Natural killer cell treated with Interleukin-12 subunit alpha and Interleukin-12 subunit beta and Interleukin-15 and Interleukin-18, amount 100 ng/mL, for 72 hours (primary cell): ENCODE data around the gene TBX21. TPM values are rescaled to one million over a fixed set of nuclear protein-coding genes. Genes with fewer than 3 reads are reported as not detected.

Experiments
- ATAC-seq, 2 donors: fragments of 150-1000 bp; cut with Tn5 transposase in 1 of 2; sonication (Bioruptor Pico), chemical (Tn5 transposase) in 1 of 2; 2 replicates each; pipeline ENCODE4 v1.10.0; 2021
- DNase-seq: peaks from one replicate; pipeline ENCODE4 v3.0.0; 2022; ENCODE audit warnings: low spot score
- H3K27ac Mint-ChIP-seq, 2 donors: 1 replicate in 1 of 2; 2 replicates in 1 of 2; pipeline ENCODE4 v1.8.0; 2022; ENCODE audit warnings: mixed read lengths in 2 of 2, mild to moderate bottlenecking in 1 of 2, moderate library complexity in 1 of 2
- H3K27me3 Mint-ChIP-seq, 2 donors: 1 replicate in 1 of 2; 2 replicates in 1 of 2; pipeline ENCODE4 v1.8.0; 2022; ENCODE audit warnings: mixed read lengths in 2 of 2
- H3K36me3 Mint-ChIP-seq: one replicate; pipeline ENCODE4 v1.8.0; 2022; ENCODE audit warnings: mixed read lengths
- H3K4me1 Mint-ChIP-seq, 2 donors: 1 replicate in 1 of 2; 2 replicates in 1 of 2; pipeline ENCODE4 v1.8.0; 2022; ENCODE audit warnings: low read depth in 2 of 2, mixed read lengths in 2 of 2, mild to moderate bottlenecking in 1 of 2
- H3K4me3 Mint-ChIP-seq: one replicate; pipeline ENCODE4 v1.8.0; 2022; ENCODE audit warnings: mixed read lengths
- H3K9me3 Mint-ChIP-seq: 2 replicates; pipeline ENCODE4 v1.8.0; 2022; ENCODE audit warnings: mixed read lengths
- total RNA-seq, 2 donors: library from RNA; stranded (reverse); gene quantifications; one replicate each; pipeline ENCODE4 v1.2.3, GENCODE V29; 2022

TBX21 gene
- total RNA-seq, 2 donors from 2014 or later, result 234 to 437 TPM

DNA sequence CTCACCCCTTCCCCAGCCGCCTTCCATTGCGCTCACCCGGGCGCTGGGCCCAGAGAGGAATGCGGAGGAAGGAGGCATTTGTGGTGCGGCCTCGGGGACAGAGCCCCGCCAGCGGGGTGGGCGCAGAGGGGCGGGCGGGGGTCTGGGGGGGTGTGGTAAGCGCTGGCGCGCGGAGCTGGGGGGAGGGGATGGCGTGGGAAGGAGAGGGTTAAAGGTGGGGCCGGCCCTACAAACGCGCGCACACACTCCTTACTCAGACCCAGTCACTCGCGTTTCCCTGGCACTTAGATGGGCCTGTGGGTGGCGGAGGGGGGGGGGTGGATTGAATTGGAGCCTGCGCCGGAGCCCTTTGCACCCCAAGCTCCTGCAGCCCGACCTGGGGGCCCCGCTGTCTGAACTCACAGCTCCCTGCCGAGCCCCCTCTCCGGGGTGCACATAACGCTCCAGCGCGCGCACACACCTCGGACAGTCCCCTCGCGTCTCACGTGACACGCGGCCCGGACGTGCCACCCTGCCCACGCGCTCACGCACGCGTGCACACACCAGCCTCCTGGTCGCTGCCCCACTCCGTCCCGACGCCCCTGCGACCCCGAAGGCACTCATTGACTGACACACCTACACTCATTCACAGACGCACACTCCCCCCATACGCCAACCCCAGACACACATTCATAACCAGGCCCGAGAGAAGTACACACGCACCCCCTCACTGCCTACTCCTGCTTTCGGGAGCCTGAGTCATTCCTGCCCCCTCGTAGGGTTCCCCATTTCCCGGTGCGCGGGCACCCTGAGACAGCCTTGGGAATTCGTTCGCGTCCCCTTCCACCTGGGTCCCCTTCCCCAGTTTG is 38.2 kb upstream of the TBX21 start:
- Mint-ChIP-seq H3K4me1 (peaks cover 58 to 65% of the 10 kb centered on the region in 2 donors), H3K36me3 (no peaks in the 10 kb centered on the region), H3K4me3 (peak overlapping the region; percentile 96), H3K27me3 (no peaks in the 10 kb centered on the region), H3K9me3 (no peaks in the 10 kb centered on the region), H3K27ac (peak overlapping the region; percentile 75 to 83)
- peak; percentile 29 to 57 for ATAC-seq
- DNase-seq, result peak; percentile 72

DNA sequence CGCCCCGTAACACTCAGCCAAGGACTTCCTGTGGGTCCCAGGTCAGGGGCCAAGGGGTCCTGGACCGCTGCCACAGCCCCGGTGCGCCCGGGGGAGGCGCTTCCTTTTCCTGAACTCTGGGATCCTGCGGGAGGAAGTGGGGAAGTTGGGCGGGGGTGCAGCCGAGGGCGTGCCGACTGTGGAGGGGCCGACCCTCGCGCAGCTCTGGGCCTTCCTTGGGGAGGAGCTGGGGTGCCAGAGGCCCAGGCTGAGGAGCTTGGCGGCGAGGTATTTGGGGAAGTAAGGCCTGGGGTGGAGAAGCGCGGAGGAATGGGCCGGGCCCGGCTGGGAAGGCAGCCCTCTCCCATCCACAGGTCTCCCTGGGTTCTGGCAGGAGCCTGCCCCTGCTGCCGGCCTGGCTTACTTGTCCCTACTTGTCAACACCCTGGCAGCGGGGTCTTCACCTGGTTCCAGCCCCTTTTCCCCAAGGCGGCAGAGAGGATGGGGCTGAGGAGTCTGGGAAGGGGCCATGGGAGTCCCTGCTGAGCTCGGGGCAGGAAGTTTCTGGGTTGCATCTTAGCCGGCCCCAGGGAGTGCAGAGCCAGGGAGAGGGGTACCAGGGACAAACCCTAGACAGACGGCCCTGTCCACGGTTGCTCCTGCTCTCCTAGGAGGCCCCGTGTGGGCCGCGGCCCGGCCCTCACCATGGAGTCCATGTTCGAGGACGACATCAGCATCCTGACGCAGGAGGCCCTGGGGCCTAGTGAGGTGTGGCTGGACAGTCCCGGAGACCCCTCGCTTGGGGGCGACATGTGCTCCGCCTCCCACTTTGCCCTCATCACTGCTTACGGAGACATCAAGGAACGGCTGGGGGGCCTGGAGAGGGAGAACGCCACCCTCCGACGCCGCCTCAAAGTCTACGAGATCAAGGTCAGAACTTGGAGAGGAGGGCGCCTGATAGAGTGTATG is 37.3 kb upstream of the TBX21 start:
- ATAC-seq (no peak), DNase-seq (no peak)
- H3K9me3 Mint-ChIP-seq, result no peaks in the 10 kb centered on the region
- H3K4me1 Mint-ChIP-seq, result peaks cover 58 to 63% of the 10 kb centered on the region in 2 donors
- H3K27me3 Mint-ChIP-seq, result no peaks in the 10 kb centered on the region
- peak overlapping the region; percentile 96 for H3K4me3 Mint-ChIP-seq
- H3K36me3 Mint-ChIP-seq, result no peaks in the 10 kb centered on the region
- peak overlapping the region; percentile 75 to 83 for H3K27ac Mint-ChIP-seq

DNA sequence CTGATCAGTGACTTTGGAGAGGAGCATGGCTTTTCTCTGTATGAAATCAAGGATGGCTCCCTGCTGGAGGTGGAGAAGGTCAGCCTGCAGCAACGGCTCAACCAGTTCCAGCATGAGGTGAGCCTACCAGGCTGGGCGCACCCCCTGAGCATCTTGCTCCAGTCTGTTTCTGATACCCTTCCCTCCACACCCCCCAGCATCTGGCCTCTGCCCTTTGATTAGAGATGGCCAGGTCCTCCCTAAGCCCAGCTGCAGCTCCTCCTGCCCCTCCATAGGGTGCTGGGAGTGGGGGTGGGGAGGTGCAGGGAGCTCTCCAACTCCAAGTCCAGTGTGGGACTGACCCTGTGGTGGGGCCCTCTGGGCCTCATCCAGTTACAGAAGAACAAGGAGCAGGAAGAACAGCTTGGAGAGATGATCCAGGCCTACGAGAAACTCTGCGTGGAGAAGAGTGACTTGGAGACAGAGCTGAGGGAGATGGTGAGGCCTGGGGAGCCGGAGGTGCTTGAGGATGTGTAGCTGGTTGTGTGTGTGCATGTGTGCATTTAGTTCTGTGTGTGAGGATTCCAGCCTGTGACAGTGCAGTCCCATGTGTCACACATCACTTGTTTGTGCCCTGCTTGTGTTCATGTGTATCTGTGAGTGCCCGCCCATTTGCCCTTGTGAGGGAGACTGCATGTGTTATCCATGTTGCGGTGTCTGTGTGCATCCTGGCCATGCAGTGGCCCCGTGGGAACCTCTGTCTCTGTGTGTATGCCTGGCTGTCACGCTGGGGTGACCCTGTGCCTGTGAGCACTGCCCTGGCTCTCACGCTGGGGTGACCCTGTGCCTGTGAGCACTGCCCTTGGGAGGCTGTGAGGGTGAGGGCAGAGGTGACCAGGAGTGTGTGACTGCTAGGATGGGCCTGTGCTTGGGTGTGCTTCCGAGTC is 36.1 kb upstream of the TBX21 start:
- peak overlapping the region; percentile 30 to 47 for H3K27ac Mint-ChIP-seq
- no peaks in the 10 kb centered on the region for H3K36me3 Mint-ChIP-seq
- H3K4me1 Mint-ChIP-seq, result peaks cover 62 to 67% of the 10 kb centered on the region in 2 donors
- H3K4me3 Mint-ChIP-seq, result peak overlapping the region; percentile 44
- DNase-seq (peak; percentile 54), ATAC-seq (no peak)
- no peaks in the 10 kb centered on the region for H3K9me3 Mint-ChIP-seq
- H3K27me3 Mint-ChIP-seq, result no peaks in the 10 kb centered on the region

DNA sequence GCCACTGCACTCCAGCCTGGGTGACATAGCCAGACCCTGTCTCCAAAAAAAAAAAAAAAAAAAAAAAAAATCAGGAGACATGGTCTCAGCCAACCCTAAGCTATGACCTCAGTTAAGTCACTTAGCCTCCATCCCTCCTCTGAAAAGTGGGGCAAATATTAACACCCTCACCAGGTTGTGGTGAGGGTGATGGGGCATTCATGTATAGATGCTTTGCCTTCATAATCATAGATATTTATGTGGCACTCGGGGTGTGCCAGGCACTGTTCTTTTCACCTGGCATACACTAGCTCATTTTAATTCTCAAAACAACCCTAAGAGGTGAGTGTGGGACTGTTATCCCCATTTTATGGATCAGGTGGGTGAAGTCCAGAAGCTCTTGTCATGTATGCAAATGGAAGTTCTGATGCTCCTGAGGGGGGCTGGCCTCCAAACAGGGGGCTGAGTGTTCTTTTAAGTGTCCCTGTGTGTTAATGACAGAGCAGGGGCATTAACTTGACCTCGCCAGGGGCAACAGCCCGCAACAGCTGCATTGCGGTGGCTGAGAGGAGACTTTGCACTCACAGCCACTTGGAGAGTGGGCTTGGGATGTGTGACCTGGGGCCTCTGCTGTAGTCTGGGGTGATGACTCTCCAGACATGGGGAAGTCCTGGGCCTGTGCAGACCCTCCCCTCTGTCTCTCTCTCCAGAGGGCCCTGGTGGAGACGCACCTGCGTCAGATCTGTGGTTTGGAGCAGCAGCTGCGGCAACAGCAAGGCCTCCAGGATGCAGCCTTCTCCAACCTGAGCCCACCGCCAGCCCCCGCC is 34.9 kb upstream of the TBX21 start:
- no peaks in the 10 kb centered on the region for H3K9me3 Mint-ChIP-seq
- no peak for ATAC-seq
- DNase-seq, result peak; percentile 58
- peaks cover 58 to 63% of the 10 kb centered on the region in 2 donors for H3K4me1 Mint-ChIP-seq
- H3K27me3 Mint-ChIP-seq, result no peaks in the 10 kb centered on the region
- H3K27ac Mint-ChIP-seq, result peak overlapping the region; percentile 96 to 97
- H3K36me3 Mint-ChIP-seq, result no peaks in the 10 kb centered on the region
- H3K4me3 Mint-ChIP-seq, result peak overlapping the region; percentile 85

DNA sequence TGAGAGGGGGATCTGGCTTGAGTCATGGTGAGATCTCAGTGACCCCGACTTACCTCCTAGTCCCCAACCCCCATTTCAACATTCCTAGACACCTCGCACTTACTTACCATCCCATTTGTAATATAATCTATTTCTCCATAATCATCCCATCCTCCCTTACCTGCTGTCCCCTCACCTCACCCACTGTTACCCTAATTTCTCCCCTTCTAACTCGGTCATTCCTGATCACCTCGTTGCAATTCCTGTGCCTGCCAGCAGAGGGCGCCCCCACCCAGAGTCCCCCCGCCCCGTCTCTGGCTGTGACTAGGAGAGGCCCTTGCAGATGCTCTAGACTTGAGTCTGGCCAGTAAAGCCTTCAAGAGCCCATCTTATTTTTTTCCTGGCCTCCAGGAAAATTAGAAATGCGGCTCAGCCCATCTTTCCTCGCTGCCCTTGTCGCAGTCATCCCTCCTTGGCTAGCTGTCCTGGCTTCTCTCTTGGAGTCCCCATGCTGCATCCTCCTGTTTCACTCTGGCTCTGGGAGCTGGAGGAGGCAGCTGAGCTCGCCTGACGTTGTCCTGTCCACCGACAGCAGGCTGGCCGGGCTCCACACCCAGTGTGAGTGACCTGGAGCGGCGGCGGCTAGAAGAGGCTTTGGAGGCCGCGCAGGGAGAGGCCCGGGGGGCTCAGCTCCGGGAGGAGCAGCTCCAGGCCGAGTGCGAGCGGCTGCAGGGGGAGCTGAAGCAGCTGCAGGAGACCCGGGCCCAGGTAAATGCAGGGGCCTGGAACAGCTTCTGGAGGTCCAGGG is 34.1 kb upstream of the TBX21 start:
- Mint-ChIP-seq H3K27ac (peak overlapping the region; percentile 96 to 97), H3K4me3 (peak overlapping the region; percentile 85), H3K9me3 (no peaks in the 10 kb centered on the region), H3K4me1 (peaks cover 61 to 66% of the 10 kb centered on the region in 2 donors), H3K27me3 (no peaks in the 10 kb centered on the region), H3K36me3 (no peaks in the 10 kb centered on the region)
- DNase-seq (peak; percentile 86), ATAC-seq (peak in 1 of 2 donors; percentile 21)

DNA sequence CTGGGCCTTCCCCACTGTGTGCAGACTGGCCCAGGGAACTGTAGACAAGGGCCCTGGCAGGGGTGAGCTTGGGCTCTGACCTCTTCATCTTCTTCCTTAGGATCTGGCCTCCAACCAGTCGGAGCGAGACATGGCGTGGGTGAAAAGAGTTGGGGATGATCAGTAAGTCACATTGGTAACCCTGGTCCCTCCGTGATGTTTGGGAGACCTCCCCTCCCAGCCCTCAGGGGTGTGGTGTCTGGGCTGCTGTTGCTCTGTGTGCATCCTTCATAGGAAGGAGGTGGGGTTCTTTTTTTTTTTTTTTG is 33.5 kb upstream of the TBX21 start:
- Mint-ChIP-seq H3K36me3 (no peaks in the 10 kb centered on the region), H3K4me3 (peak overlapping the region; percentile 85), H3K27ac (peak overlapping the region; percentile 96 to 97), H3K4me1 (peaks cover 66 to 72% of the 10 kb centered on the region in 2 donors), H3K9me3 (no peaks in the 10 kb centered on the region), H3K27me3 (no peaks in the 10 kb centered on the region)
- no peak for ATAC-seq
- no peak for DNase-seq

DNA sequence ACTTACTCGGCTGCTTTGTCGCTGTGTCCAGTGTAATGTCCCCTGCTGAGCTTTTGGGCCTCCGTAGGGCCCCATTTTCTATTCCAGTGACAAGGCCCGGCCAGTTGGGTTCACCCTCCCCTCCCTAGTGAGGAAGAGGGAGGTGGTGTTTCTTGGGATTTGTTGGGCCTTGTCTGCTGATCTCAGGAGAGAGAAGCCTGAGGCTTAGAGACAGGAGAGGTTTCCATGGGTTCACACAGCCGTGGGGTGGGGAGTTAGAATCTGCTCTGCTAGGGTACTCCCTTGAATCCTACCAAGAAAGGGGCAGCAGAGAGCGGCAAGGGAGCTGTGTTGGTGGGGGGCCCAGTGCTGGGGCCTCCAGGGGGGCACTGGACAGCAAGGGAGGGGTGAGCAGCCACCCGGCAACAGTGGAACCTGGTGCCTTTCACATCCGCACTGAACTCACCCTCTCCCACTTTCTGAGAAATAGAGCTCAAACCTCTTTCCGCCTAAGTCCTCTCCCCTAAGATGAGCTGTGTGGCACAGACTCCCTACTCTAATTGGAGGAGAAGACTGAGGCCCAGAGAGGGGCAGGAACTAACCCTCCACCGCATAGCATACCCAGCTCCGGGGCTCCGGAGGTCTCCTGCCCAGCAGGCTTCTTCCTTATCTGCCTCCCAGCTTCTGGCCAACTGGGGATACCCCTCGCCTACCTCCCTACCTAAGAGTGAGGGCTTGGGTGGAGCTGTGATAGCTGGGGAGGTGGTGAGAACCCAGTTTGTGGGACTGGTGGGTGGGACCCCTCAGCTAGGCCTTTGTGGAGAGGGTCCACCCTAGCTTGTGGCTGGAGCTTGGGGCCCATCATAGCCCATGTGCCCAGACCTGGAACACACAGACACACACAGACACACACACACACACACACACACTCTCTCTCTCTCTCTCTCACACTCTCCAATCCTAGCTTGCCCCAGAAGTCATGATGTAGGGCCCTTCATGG is 32.3 kb upstream of the TBX21 start:
- Mint-ChIP-seq H3K27ac (peak overlapping the region; percentile 96 to 97), H3K9me3 (no peaks in the 10 kb centered on the region), H3K4me3 (peak overlapping the region; percentile 85), H3K27me3 (no peaks in the 10 kb centered on the region), H3K4me1 (peaks cover 72 to 78% of the 10 kb centered on the region in 2 donors), H3K36me3 (no peaks in the 10 kb centered on the region)
- peak; percentile 83 to 87 for ATAC-seq
- DNase-seq, result peak; percentile 89

DNA sequence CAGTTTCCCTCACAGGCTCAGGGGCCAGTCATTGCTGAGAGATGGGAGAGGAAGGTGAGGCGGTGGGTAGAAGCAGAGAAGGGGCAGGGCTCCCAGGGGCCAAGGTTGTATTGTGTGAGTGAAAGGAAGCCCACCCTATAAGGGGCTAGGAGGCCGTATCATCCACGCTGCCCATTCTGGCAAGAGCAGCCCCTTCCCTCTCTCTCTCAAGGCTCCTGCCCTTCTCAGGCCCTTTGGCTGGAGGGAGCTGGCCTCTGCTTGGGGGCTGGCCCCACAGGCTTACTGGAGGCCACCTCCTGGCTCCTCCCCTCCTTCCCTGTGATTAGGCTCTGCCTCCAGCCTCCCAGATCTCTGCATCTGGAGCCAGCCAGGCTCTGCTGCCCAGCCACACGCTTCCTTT is 31.4 kb upstream of the TBX21 start:
- Mint-ChIP-seq H3K4me3 (peak overlapping the region; percentile 85), H3K27ac (peak overlapping the region; percentile 96 to 97), H3K27me3 (no peaks in the 10 kb centered on the region)

DNA sequence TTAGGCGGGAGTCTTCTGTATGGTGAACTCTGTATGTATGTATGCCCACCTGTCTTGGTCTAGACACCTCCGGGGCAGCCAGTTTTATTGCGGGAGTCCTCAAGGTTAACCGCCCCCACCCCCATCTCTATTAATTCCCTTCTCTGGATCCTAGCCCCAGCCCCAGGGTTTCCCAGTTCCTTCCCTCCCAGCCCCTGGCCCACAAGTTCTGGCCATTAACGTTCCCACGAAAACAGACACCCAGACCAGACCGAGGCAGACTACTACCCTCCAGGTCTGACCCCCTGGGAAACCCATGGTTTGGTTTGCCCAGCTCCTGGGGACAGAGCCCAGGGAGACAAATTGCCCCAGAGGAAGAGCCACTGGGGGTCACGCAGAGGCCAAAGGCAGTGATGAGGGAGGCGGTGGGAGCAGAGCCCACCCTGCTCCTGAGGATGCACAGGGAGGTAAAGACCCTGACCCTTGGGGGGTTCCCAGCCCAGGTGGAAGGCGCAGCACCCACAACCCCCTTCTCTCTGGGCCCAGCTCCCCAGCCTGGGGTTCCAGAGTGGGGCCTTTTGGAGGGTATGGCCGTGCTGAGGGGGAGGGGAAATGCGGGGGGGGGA is 30.5 kb upstream of the TBX21 start:
- no peak for ATAC-seq
- Mint-ChIP-seq H3K4me3 (peak overlapping the region; percentile 85), H3K9me3 (no peaks in the 10 kb centered on the region), H3K27ac (peak overlapping the region; percentile 96 to 97), H3K4me1 (peaks cover 81 to 85% of the 10 kb centered on the region in 2 donors), H3K27me3 (no peaks in the 10 kb centered on the region), H3K36me3 (no peaks in the 10 kb centered on the region)
- no peak for DNase-seq

More for the DNA sequence above, 31.4 kb upstream of the TBX21 start:
- ATAC-seq, result peak in 1 of 2 donors; percentile 1
- no peak for DNase-seq
- H3K4me1 Mint-ChIP-seq, result peaks cover 80 to 85% of the 10 kb centered on the region in 2 donors
- no peaks in the 10 kb centered on the region for H3K36me3 Mint-ChIP-seq
- H3K9me3 Mint-ChIP-seq, result no peaks in the 10 kb centered on the region

DNA sequence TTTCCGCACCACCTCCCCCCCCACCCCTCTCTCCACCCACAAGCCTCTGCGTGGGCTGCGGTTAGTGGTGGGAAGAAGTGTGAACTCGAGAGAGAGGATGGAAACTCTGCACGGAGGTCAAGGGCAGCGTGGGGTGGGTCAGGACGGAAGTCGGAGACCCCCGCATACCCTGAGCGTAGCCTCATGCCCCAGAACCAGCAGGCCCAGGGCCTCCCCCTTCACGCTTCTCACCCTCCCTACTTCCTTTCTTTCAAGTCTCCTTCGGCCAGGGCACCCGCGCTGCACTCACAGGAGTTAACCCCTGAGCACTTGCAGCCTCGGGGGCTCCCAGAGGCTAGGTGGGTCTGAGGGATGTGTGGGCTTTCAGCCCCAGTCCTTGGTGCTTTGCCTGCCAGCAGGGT is 29.8 kb upstream of the TBX21 start:
- ATAC-seq, result peak; percentile 43 to 63
- Mint-ChIP-seq H3K36me3 (no peaks in the 10 kb centered on the region), H3K9me3 (no peaks in the 10 kb centered on the region), H3K27ac (peak overlapping the region; percentile 96 to 97), H3K4me1 (peaks cover 83 to 86% of the 10 kb centered on the region in 2 donors), H3K4me3 (peak overlapping the region; percentile 85), H3K27me3 (no peaks in the 10 kb centered on the region)
- DNase-seq, result peak; percentile 91

DNA sequence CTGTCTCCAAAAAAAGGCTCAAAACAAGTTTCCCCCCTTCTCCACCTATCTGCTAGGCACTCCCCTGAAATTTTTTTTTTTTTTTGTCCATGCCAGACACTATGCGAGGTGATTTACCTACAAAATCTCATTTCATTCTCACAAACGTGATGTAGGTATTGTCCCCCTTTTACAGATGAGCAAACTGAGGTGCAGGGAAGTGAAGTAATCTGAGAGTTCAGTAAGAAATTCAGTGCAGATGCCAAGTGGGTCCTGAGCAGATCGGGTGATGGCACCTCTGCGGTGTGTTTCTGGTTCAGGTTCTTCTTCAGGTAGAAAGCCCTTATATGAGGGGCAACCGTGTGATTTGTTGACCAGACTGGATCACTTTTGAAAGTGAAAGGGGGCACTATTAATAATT is 29.4 kb upstream of the TBX21 start:
- Mint-ChIP-seq H3K27ac (peak overlapping the region; percentile 96 to 97), H3K4me3 (peak overlapping the region; percentile 85), H3K27me3 (no peaks in the 10 kb centered on the region), H3K36me3 (no peaks in the 10 kb centered on the region), H3K9me3 (no peaks in the 10 kb centered on the region), H3K4me1 (peaks cover 78 to 81% of the 10 kb centered on the region in 2 donors)
- DNase-seq, result no peak
- no peak for ATAC-seq
